Neuronal stem cell (in vitro differentiated cells): ENCODE data around the gene SORCS3.

Experiments
- DNase-seq: peaks from one replicate; pipeline ENCODE4 v3.0.0-alpha.2; 2013; ENCODE audit warnings: low spot score
- H2AFZ ChIP-seq: one replicate; pipeline ENCODE4 v1.6.1; 2013; ENCODE audit warnings: mild to moderate bottlenecking, low read length, inconsistent platforms
- H2AK5ac ChIP-seq: 2 replicates; pipeline ENCODE4 v1.6.1; 2013; ENCODE audit warnings: low read depth, mild to moderate bottlenecking, inconsistent platforms, low read length, moderate library complexity, mixed read lengths
- H2BK120ac ChIP-seq: 2 replicates; pipeline ENCODE4 v1.6.1; 2013; ENCODE audit warnings: low read depth, mild to moderate bottlenecking, inconsistent platforms, low read length, moderate library complexity, mixed read lengths
- H2BK12ac ChIP-seq: one replicate; pipeline ENCODE4 v1.6.1; 2013; ENCODE audit warnings: low read length, inconsistent platforms
- H2BK15ac ChIP-seq: 2 replicates; pipeline ENCODE4 v1.6.1; 2013; ENCODE audit warnings: mild to moderate bottlenecking, low read length, inconsistent platforms, mixed read lengths
- H2BK5ac ChIP-seq: one replicate; pipeline ENCODE4 v1.6.1; 2013; ENCODE audit warnings: inconsistent platforms, mild to moderate bottlenecking, low read length, moderate library complexity
- H3K14ac ChIP-seq: one replicate; pipeline ENCODE4 v1.6.1; 2013; ENCODE audit warnings: low read length, inconsistent platforms
- H3K18ac ChIP-seq: 2 replicates; pipeline ENCODE4 v1.6.1; 2013; ENCODE audit warnings: low read length, inconsistent platforms
- H3K23ac ChIP-seq: 2 replicates; pipeline ENCODE4 v1.6.1; 2013; ENCODE audit warnings: low read depth, mild to moderate bottlenecking, mixed read lengths, low read length, inconsistent platforms; ENCODE audit not compliant: poor library complexity
- H3K27ac ChIP-seq: replicated peaks from 3 replicates; pipeline ENCODE4 v1.5.1; 2013; ENCODE audit warnings: low read length, inconsistent platforms
- H3K27me3 ChIP-seq, 3 experiments: 2 replicates each; pipeline ENCODE4 v1.6.1; 2013; ENCODE audit warnings: low read length in 3 of 3, mild to moderate bottlenecking in 2 of 3, inconsistent platforms in 1 of 3, low read depth in 1 of 3, mixed read lengths in 1 of 3, moderate library complexity in 1 of 3; ENCODE audit not compliant: control insufficient read depth in 3 of 3, insufficient read depth in 3 of 3
- H3K36me3 ChIP-seq, 2 donors: replicated peaks in 1 of 2; 2 replicates each; pipeline ENCODE4 v1.6.1; 2013; ENCODE audit warnings: low read length in 2 of 2; ENCODE audit not compliant: control insufficient read depth in 2 of 2, insufficient read depth in 2 of 2
- H3K4ac ChIP-seq: 2 replicates; pipeline ENCODE4 v1.6.1; 2013; ENCODE audit warnings: inconsistent platforms, mild to moderate bottlenecking, low read length, moderate library complexity
- H3K4me1 ChIP-seq, 2 donors: 1 replicate in 1 of 2; 2 replicates in 1 of 2; pipeline ENCODE4 v1.6.1; 2013; ENCODE audit warnings: low read length in 2 of 2, low read depth in 1 of 2; ENCODE audit not compliant: control insufficient read depth in 2 of 2, insufficient read depth in 1 of 2
- H3K4me2 ChIP-seq: one replicate; pipeline ENCODE4 v1.6.1; 2013; ENCODE audit warnings: mild to moderate bottlenecking, low read length, inconsistent platforms; ENCODE audit not compliant: insufficient read depth, poor library complexity, severe bottlenecking
- H3K4me3 ChIP-seq, 2 donors: 2 replicates each; pipeline ENCODE4 v1.5.1; 2013; ENCODE audit warnings: low read length in 2 of 2, mild to moderate bottlenecking in 2 of 2, inconsistent platforms in 1 of 2, moderate library complexity in 1 of 2
- H3K79me1 ChIP-seq: one replicate; pipeline ENCODE4 v1.6.1; 2013; ENCODE audit warnings: low read depth, mild to moderate bottlenecking, inconsistent platforms, low read length, moderate library complexity
- H3K9ac ChIP-seq: one replicate; pipeline ENCODE4 v1.6.1; 2013; ENCODE audit warnings: mild to moderate bottlenecking, low read depth, low read length, inconsistent platforms; ENCODE audit not compliant: poor library complexity
- H3K9me3 ChIP-seq, 2 donors: replicated peaks in 1 of 2; 2 replicates each; pipeline versions ENCODE3 to v1.6.1; 2013; ENCODE audit warnings: low read length in 2 of 2, mild to moderate bottlenecking in 2 of 2, inconsistent platforms in 1 of 2, low read depth in 1 of 2, mixed read lengths in 1 of 2, moderate library complexity in 1 of 2; ENCODE audit not compliant: control insufficient read depth in 2 of 2, insufficient read depth in 1 of 2
- H4K8ac ChIP-seq: one replicate; pipeline ENCODE4 v1.6.1; 2013; ENCODE audit warnings: low read depth, mild to moderate bottlenecking, inconsistent platforms, low read length, moderate library complexity
- H4K91ac ChIP-seq: one replicate; pipeline ENCODE4 v1.6.1; 2013; ENCODE audit warnings: low read length, low read depth, mild to moderate bottlenecking, inconsistent platforms; ENCODE audit not compliant: poor library complexity
- WGBS, 2 donors: extraction: QIAGEN DNeasy Blood & Tissue Kit; methylation state at CpG; one replicate each; pipeline ENCODE4 v1.1.7; 2013; ENCODE audit warnings: missing lambda C conversion rate in 2 of 2, mixed read lengths in 1 of 2; ENCODE audit not compliant: insufficient read length in 2 of 2, insufficient replicate concordance in 1 of 2; ENCODE audit errors: extremely low coverage in 2 of 2; 5-methylcytosine and 5-hydroxymethylcytosine counted together

The SORCS3 gene

DNA sequence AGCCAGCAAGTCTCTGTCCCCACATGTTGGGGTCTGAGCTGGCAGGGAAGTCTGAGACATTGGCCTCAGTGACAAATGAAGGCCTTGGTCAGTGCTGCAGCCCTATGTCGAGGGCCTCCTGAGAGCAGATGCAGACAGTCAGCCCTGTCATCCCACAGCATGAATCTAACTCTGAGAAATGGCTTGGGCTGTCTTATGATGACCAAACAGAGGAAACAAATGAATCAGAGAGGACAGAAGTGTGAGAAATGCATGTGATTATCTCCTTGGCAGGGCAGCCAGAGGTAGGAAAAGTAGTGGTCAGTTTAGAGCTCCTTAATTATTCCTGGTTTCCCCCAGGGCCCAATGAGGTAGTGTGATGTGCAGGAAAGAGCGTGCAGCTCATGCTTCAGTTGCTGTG is 287.6 kb downstream of the SORCS3 start:
- Histone ChIP-seq H2BK12ac (no peak overlapping the region), H3K23ac (no peak overlapping the region), H4K8ac (no peak overlapping the region), H3K9ac (no peak overlapping the region), H3K4me1 (peaks cover 0 to 2% of the 10 kb centered on the region in 2 donors), H3K18ac (no peak overlapping the region), H3K27ac (no peak overlapping the region), H3K9me3 (no peaks in the 10 kb centered on the region), H2BK120ac (no peak overlapping the region), H4K91ac (no peak overlapping the region), H3K27me3 (no peaks in the 10 kb centered on the region), H3K4me2 (no peak overlapping the region), H2AK5ac (no peak overlapping the region), H3K4ac (no peak overlapping the region), H2BK5ac (no peak overlapping the region), H2BK15ac (no peak overlapping the region), H3K79me1 (no peaks in the 10 kb centered on the region), H3K36me3 (no peaks in the 10 kb centered on the region), H3K4me3 (no peak overlapping the region), H2AFZ (no peak overlapping the region), H3K14ac (peak overlapping the region; percentile 23)
- DNase-seq, result no peak
- WGBS, 2 donors, result no CpG with 5 or more reads among the region's 2 CpGs

DNA sequence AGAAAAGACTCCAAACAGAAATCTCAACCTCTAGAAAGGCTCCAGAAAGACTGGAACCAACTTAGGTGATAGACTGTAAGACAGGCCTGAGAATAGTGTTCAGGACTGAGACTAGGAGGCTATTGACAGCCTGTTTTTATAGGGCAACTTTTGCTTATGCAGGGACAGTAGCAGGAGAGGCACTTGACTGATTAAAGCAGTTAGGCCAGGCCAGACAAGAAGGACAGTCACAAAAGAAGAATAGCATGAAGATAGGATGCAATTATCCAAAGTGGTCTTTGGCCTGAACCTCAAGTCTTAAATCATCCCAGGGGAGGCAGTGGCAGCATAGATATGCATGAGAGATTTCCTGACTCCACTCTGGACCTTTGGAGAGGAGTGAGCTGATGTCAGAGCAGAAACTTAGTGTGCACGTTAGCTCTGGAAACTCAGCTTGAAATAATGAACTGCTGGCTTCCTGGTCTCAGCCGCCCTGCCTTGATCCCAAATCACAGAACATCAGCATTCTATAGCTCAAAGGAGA is 290.6 kb downstream of the SORCS3 start:
- no peak overlapping the region for H3K27ac ChIP-seq
- no CpG with 5 or more reads among the region's 2 CpGs for WGBS, 2 donors
- no peak for DNase-seq

GRCh38 chr10:104935656-104936055 is 294.6 kb downstream of the SORCS3 start:
- Histone ChIP-seq H3K36me3 (no peaks in the 10 kb centered on the region), H2AK5ac (no peak overlapping the region), H3K4me1 (peaks cover 0 to 2% of the 10 kb centered on the region in 2 donors), H3K23ac (no peak overlapping the region), H3K27me3 (no peaks in the 10 kb centered on the region), H2AFZ (no peak overlapping the region), H4K91ac (no peak overlapping the region), H3K9me3 (no peaks in the 10 kb centered on the region), H4K8ac (no peak overlapping the region), H3K9ac (no peak overlapping the region), H3K18ac (no peak overlapping the region), H2BK15ac (no peak overlapping the region), H2BK5ac (no peak overlapping the region), H3K27ac (no peak overlapping the region), H2BK120ac (no peak overlapping the region), H3K14ac (no peak overlapping the region), H3K4me2 (no peak overlapping the region), H3K4me3 (no peak overlapping the region), H3K79me1 (no peaks in the 10 kb centered on the region), H3K4ac (no peak overlapping the region), H2BK12ac (no peak overlapping the region)
- DNase-seq, result no peak
- no CpG with 5 or more reads among the region's 2 CpGs for WGBS, 2 donors

More for the DNA sequence above, 290.6 kb downstream of the SORCS3 start:
- Histone ChIP-seq H3K14ac (no peak overlapping the region), H4K91ac (no peak overlapping the region), H3K9me3 (no peaks in the 10 kb centered on the region), H2BK5ac (no peak overlapping the region), H2BK120ac (no peak overlapping the region), H3K9ac (no peak overlapping the region), H3K27me3 (no peaks in the 10 kb centered on the region), H2AFZ (no peak overlapping the region), H2BK15ac (no peak overlapping the region), H4K8ac (no peak overlapping the region), H3K4me2 (no peak overlapping the region), H3K36me3 (no peaks in the 10 kb centered on the region), H3K23ac (no peak overlapping the region), H3K4ac (no peak overlapping the region), H3K4me3 (no peak overlapping the region), H3K18ac (no peak overlapping the region), H3K79me1 (no peaks in the 10 kb centered on the region), H2BK12ac (no peak overlapping the region), H2AK5ac (no peak overlapping the region), H3K4me1 (no peaks in the 10 kb centered on the region)

DNA sequence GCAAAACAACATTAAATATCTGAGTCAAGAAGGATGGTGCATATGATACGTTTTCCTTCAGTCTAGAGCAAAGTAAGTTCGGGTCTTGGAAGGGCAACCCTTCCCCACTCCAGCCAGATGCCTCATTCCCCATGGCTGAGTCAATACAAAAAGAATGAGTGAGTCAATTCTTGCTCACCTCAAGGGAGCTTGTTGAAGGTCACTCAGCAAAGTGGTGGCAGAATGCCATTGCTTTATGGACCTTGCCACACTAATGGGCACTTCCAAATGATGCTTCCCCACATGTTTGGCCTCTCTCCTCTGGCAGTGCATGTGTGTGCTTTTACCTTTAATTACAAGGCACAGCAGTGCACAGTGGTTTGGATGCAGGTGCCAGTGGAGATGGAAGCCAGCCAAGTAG is 296.5 kb downstream of the SORCS3 start:
- H3K4me2 ChIP-seq, result no peak overlapping the region
- H2BK15ac ChIP-seq, result no peak overlapping the region
- no peak overlapping the region for H2BK12ac ChIP-seq
- no peak overlapping the region for H3K27ac ChIP-seq
- no peaks in the 10 kb centered on the region for H3K36me3 ChIP-seq
- no peak overlapping the region for H3K4ac ChIP-seq
- no peak overlapping the region for H2AK5ac ChIP-seq
- no peak overlapping the region for H4K91ac ChIP-seq
- H3K27me3 ChIP-seq, result no peaks in the 10 kb centered on the region
- H2BK5ac ChIP-seq, result no peak overlapping the region
- no peak overlapping the region for H4K8ac ChIP-seq
- peaks cover 0 to 2% of the 10 kb centered on the region in 2 donors for H3K4me1 ChIP-seq
- H3K9ac ChIP-seq, result no peak overlapping the region
- no peaks in the 10 kb centered on the region for H3K79me1 ChIP-seq
- H2AFZ ChIP-seq, result no peak overlapping the region
- no peak overlapping the region for H3K23ac ChIP-seq
- no peaks in the 10 kb centered on the region for H3K9me3 ChIP-seq
- H3K4me3 ChIP-seq, result no peak overlapping the region
- no peak overlapping the region for H2BK120ac ChIP-seq
- DNase-seq, result no peak
- H3K14ac ChIP-seq, result no peak overlapping the region
- H3K18ac ChIP-seq, result no peak overlapping the region
- no CpG with 5 or more reads among the region's 2 CpGs for WGBS, 2 donors
